Measurements from ENCODE around the gene COPA.

GRCh38 chr1:160352555-160352954 lies 9.5 kb upstream of the COPA start:
- TF ChIP-seq CTCF (IDR thresholded peaks at IDR 0.05; ENCODE audit: insufficient read depth, low read length, poor library complexity, severe bottlenecking) = no peak
- no peak for TF ChIP-seq EZH2phosphoT487 (conservative IDR thresholded peaks at IDR 0.05; ENCODE audit: low read length)
